Eye (tissue), 1 donor: ENCODE data around the gene AADACL4.
"Not testable (repeated sequence)": the region's sequence is repeated elsewhere in the genome, so short reads cannot be mapped to it uniquely, and the experiment has no call there.

ENCODE experiments used
- DNase-seq: peaks from one replicate; pipeline ENCODE4 v3.0.0-alpha.2; 2015

Gene AADACL4

DNA sequence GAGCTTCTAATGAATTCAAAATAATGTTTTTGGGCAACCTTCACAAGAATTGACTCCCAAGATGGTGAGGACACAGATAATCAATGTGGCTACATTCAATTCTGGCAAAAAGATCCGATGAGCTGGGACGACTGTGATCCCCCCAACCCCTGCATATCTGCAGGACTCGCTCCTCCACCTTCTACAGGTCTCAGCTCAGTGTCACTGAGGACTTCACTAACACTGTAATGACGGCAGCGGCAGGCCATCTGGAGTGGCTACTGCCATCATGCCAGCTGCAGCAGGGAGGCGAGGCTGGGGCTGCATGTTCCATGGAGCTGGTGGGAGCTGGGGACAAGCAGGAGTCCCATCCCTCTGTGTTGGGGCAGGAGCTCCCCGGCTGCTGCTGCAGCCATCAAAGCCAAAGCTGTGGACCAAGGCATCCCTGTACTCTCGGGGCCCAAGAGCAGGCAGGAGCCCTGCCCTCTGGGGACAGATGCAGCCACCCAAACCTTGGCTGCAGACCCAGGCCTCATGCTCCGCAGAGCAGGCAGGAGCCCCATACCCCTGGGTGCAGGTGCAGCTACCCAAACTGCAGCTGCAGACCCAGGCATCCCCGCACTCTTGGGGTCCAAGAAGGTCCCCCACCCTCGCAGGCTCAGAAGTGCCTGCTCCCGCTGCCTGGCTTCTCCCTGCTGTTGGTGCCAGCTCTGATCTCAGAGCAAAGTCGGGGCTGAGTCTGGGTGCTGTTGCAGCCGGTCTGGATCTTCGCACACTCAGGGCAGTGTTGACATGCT is 13.7 kb upstream of the AADACL4 start:
- no peak for DNase-seq

DNA sequence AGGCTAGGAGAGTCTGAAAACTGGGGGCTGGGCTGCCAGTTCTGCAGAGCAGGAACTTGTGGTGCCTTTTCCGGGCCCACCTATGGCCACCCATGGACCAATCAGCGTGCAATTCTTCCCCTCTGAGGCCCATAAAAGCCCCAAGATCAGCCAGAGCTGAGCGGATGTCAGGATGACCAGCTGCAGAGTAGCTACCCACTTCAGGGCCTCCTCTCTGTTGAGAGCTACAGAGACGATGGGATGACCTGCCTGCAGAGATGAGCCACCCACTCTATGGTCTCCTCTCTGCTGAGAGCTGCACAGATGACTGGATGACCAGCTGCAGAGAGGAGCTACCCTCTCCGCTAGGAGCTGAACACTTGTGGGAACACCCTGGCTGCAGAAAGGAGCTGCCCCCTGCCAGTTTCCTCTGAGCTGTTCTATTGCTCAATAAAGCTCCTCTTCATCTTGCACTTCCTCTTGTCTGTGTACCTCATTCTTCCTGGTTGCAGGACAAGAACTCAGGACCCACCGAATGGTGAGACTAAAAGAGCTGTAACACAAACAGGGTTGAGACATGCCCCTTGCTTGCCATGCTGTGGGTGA is 12.8 kb upstream of the AADACL4 start:
- no peak for DNase-seq

DNA sequence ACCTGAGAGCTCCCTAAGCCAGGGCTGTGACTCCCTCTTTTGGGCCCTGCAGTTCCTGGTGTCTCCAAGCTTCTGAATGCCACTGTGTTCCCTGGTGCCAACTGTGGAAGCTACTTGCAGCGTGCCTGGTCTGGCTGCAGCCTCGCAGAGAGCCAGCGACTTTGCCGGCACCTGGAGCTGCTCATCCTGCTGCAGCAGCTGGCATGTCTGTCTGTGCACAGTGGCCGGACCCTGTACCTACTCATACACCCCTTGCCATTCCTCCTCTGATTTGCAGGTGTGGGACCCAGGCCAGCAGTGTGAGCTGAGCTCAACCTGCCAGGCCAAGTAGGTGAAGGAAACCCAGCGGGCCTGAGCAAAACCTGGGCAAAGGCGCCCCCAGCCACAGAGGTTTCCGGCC is 12.3 kb upstream of the AADACL4 start:
- no peak for DNase-seq

DNA sequence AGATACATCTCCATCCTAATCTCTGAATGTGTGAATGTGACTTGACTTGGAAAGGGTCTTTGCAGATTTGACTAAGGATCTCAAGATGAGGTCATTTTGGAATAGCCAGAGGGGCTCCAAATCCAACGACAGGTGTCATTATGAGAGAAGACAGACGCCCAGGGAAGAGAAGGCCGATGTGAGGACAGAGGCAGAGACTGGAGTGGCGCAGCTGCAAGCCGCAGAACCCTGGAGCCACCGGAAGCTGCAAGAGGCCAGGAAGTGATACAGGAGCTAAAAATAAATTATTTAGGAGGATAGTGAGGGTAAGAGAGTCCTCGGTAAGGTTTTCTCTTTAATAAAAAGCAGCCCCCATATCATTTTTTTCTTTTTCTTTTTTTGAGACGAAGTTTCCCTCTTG is 9.7 kb upstream of the AADACL4 start:
- no peak for DNase-seq

DNA sequence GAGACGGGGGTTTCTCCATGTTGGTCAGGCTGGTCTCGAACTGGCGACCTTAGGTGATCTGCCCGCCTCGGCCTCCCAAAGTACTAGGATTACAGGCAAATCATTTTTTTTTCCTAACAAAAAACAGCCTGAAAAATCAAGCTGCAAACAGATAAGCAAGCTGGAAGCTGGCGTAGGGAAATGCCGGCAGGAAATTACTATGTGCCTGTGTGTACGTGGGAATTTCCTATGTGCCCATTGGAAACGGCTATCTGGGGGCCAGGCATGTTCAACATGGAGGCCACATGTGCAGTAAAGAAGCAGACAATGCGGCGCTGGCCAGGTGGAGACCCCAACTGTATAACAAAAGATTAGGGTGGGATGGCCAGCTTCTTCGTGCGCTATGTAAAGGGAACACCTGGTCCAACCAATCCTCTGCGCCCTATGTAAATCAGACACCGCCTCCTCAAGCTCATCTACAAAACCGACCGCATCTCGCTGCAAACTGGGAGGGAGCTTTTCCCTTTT is 9.1 kb upstream of the AADACL4 start:
- DNase-seq: no peak

DNA sequence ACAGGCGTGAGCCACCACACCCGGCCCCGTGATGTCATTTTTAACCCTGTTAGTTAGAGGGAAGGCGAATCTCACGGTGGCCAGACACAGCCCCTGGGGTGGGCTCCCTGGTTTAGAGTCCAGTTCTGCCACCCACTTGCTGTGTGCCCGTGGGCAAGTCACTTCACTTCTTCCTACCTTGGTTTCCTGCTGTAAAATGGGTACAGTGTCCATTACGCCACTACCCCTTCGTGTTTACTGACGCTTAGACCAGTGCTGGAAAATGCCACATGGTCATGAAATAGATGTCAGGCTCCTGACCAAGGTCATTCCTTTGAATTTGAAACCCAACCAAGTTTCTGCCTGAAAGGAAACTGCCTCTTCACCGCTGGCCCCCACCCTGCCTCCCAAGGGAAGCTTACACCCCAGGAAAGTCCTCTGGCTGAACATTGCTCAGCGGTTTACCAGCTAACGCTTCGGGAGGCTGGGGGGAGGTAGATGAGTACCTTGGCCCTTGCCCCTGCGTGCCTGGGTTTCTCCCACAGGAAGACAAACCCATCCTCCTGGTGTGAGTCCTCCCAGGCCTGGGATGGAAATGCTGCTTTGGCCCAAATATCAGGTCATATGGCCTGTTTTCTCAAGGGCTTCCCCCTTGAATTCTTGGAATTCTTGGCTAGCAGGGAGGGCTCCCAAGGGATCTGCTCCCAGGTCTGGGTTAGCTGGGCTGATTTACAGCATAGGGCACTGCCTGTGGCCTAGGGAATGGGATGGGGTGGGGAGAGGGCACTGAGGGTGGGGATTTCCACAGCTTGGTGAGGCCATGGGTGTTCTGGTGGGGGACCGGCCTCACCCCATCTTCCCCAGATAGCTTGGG is 7.6 kb upstream of the AADACL4 start:
- DNase-seq: no peak

DNA sequence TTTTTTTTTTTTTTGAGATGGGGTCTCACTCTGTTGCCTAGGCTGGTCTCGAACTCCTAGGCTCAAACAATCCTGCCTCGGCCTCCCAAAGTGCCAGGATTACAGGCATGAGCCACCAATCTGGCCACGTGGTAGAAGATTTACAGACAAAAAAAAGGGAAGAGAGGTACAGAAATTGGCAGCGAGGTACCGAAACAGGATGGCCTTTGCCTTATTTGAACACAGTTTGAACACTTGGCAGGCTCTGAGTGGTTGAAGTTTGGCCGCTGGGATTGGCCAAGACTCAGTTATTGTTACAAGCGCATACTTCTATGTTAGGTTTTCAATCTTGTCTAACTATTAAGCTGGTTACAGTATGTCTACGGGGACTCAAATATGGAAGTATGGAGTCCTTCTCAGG is 6.2 kb upstream of the AADACL4 start:
- no peak for DNase-seq

DNA sequence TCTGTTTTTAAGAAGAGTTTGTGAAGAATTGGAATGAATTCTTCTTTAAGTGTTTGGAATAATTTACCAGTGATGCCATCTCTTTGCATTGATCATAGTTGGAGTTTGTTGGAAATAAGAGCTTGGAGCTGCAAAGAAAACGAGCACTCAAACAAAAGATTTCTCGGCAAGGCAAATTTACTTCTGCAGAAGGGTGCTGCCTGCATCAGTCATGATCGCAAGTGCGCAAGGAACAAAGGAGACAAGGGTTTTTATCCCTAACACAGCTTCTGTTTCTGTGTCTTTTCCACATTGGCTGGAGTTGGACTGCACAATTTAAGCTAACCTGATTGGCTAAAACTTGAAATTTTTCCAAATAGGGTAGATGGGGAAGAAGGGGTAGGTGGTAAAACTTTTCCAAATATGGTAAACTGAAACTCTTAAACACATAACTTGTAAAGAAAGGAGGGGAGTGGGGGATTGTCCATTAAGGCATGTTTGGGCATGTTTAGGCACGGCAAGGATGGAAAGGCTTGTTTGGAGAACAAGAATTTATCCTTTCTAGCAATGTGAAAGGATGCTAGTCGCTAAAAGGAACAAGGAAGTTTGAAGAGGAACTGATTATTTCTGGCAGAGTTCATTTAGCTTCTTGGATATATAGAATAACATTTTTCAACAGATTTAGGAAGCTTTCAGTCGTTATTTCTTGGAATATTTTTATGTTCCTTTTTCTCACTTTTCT is 3.5 kb upstream of the AADACL4 start:
- DNase-seq: no peak

DNA sequence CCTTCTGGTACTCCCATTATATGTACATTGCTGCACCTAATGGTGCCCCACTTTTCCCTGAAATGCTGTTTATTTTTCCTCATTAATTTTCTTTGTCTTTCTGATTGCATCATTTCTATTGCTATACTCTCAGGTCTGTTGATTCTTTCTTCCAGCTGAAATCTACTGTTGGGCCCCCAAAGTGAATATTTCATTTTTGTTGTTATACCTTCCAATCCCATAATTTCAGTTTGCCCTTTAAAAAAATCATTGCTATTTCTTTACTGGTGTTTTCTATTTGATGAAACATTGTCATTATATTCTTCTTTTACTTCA is 3.0 kb upstream of the AADACL4 start:
- no peak for DNase-seq

DNA sequence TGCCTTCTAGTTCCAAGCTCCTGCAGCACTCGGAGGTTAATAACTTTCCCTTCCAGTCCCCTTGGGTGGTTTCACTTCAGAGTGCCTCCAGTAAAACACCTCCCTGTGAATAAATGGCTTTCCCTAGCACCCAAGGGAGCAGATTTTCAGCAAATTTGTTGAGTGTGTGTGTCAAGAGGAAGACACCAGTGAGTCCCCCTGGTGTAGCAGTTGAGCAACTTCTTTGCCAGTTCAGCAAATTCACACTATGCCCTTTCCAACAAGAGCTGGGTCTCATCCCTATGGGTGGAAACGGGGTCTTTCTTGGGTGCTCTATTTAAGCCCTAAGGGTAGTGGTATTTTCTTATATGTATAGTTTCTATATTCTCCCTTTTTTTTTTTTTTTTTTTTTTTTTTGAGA is 806 bp upstream of the AADACL4 start:
- peak; percentile 31 for DNase-seq

DNA sequence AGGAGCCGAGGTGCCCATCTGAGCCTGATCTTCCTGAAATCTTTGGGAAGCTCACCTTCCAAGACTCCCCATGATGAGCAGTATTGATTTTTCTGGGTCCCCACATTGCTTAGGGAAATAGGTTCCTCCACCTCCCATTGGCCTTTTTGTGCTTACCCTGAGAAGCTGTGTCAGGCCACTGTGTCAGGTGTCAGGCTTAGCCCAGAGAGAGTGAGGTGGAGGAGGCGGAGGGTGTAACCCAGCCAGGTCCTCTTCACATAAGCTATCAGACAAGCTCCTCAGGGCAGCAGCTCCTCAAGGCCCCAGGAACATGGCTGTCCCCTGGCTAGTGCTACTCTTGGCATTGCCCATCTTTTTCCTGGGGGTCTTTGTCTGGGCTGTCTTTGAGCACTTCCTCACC is 352 bp downstream of the AADACL4 start:
- DNase-seq: no peak

DNA sequence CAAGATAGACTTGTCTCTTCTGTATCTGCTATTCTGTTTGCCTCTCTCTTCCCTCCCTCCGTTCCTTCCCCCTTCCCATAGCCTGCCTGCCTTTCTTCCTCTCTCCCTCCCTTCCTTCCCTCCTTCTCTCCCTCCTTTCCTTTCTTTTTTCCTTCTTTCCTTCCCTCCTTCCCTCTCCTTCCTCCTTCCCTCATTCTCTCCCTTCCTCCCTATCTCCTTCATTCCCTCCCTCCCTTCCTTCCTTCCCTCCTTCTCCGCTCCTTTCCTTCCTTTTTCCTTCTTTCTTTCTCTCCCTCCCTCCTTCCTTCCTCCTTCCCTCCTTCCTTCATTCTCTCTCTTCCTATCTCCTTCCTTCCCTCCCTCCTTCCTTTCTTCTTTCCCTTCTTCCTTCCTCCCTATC is 944 bp downstream of the AADACL4 start:
- no peak for DNase-seq

DNA sequence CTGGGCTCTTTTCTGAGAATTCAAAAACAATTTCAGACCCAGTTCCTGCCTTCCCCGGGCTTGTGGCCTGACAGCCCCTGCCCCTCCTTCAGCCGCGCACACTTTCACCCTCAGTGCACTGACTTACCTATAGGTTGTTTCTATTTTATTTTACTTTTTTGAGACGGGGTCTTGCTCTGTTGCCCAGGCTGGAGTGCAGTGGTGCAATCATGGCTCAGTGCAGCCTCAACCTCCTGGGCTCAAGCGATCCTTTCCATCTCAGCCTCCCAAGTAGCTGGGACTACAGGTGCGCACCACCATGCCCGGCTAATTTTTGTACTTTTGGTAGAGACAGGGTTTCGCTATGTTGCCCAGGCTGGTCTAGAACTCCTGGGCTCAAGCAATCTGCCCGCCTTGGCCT is 1.5 kb downstream of the AADACL4 start:
- not testable (repeated sequence) for DNase-seq

DNA sequence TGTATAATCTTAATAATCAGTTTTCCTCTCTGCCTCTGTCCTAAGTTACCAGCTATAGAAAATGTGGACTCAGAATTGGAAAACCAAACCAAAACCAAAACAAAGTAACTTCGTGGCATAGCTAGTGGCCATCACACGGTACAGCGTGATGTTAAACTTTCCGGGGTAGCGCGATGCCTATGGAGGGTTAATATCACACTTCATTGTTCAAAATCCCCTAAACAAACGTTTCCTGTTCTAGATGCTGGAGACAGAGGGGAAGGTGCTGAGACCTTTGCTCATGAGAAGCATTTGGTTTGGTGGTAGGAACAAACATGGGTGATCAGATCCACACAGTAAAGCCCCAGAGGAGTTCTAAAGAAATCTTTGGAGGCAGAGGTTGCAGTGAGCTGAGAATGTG is 4.9 kb downstream of the AADACL4 start:
- no peak for DNase-seq

DNA sequence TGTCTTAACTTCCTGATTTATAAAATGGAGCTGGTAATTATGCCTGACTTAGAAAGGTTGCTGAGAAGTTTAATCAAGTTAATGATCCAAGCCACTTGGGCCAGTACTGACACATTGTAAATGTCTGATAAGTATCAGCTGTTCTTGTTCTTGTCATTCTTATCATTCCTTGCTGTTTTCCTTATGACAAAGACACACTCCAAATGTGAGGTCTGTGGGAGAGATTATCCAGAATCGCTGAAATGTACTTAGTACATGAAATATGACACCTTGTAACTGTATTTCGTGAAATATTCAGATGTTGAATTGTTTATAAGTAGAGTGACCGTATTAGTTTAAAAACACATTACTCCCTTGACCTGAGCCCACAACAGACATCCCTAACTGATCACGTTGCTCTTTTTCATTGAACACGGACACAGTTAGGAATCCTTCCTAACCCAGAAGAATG is 6.1 kb downstream of the AADACL4 start:
- no peak for DNase-seq

DNA sequence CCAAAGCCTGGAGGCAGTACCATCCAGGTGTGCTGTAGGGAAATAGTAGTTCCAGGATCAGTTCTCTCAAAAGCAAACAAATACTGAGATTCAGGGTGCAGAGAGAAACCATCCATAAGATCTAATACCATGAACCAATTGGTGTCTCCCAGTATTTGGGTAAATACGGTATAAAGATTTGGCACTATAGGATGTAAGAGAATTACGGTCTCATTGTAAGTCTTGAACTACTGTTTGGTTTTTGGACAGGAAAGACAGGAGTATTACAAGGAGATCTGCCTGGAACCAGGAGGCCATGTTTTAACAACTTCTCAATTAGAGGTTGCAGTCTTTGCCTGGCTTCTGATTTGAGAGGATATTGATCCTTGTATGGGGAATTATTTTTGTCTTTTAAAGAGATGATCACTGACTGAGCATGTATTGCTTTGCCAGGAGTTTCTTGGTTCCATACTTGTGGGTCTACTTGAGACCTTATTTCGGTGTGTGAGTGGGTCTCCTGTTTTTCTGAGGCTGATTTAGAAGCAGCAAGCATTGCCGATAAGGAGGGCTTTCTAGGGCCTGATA is 10.2 kb downstream of the AADACL4 start:
- no peak for DNase-seq

DNA sequence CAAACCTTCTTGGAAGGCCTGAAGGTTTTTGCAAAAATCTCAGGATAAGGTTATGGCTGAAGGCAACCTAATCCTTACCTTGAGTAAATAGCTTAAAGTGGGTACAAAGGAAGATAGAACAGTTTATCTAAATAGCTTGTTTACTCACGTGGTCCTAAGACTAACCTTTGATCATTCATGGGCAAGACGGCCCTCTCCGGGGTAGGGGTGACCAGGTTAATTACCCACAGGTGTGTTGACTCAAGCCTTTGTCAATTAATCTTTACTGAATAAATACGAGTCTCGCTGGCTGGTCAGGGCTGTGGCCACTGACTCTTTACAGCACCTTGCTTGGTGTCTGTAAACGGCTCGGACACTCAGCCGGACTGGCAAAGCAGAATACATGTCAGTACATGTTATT is 10.8 kb downstream of the AADACL4 start:
- no peak for DNase-seq

DNA sequence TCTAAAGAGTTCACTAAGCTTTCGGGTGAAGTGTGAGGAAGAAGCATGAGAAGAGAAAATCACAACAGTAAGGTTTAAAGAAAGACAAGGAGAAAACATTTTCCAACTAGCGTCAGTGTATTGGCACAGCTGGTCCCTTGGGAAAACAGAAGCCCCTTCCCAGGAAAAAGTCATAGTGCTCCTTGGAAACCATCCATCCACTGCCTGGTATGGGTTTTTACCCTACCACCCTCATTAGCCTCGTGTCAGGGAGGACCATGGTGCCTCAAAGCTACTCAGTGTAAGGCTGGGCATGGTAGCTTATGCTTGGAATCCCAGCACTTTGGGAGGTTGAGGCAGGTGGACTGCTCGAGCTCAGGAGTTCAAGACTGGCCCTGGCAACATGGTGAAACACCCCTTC is 12.7 kb downstream of the AADACL4 start:
- DNase-seq: no peak

DNA sequence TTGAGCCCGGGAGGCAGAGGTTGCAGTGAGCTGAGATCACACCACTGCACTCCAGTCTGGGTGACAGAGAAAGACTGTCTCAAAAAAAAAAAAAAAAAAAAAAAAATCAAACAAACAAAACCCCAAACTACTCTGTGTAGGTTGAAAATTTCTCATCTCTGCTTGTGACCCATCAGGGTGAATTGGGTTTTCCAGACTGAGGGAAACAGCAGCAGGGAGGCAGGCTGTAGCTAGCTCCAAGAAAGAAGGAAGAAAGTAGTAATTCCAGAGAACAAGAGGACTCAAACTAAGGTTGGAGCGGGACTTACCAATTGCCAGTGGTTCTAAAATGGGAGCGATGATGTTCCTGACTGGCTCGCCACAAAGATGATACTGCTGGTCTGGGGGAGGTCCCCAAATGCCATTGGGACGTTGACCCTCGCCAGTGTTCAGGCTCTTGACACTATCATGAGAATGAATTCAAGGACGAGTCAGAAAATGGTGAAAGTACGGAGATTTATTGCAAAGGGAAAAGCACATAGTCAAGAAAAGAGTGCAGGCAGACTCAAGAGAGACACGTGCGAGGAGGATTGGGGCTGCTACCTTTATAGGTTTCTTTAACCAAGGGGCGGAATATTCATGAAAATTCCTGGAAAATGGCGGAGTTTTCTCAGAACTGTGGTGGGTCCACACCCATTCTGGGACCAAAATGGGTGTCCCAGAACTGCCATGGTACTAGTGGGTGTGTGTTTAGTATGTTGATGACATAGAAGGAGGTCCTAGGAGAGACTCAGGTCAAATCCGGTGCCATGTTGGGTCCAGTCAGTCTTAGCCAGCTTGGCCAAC is 13.4 kb downstream of the AADACL4 start:
- DNase-seq: no peak

DNA sequence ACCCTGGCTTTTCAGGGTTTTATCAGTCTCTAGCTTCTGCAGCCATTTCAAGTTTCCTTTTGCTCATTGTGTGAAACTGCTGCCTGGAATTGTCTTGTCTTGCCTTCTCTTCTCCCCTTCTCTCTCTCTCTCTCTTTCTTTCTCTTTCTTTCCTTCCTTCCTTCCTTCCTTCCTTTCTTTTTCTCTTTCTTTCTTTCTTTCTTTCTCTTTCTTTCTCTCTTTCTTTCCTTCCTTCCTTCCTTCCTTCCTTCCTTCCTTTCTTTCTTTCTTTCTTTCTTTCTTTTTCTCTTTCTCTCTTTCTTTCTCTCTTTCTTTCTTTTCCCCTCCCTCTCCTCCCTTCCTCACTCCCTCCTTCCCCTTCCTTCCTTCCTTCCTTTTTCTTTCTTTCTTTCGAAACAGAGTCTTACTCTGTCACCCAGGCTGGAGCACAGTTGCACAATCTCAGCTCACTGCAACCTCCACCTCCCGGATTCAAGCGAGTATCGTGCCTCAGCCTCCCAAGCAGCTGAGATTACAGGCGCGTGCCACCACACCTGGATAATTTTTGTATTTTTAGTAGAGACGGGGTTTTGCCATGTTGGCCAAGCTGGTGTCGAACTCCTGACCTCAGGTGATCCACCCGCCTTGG is 14.1 kb downstream of the AADACL4 start:
- not testable (repeated sequence) for DNase-seq
